CD4-positive, alpha-beta memory T cell (primary cell): ENCODE measurements around the gene SOS1. TPM values are rescaled to one million over a fixed set of nuclear protein-coding genes. Genes with fewer than 3 reads are reported as not detected.

ENCODE experiments used
- CTCF ChIA-PET: fragments of 350-600 bp; sonication (Branson Sonifier 250); formaldehyde crosslinking; loops from one replicate; lab custom pipeline; 2021; ENCODE audit warnings: inconsistent platforms; ENCODE audit not compliant: partially characterized antibody; lab: Charles Lee
- POLR2A ChIA-PET: fragments of 350-600 bp; sonication (Branson Sonifier 250); formaldehyde crosslinking; loops from one replicate; lab custom pipeline; 2021; ENCODE audit not compliant: partially characterized antibody; lab: Charles Lee
- DNase-seq, 5 donors: peaks; one replicate each; pipeline versions ENCODE4 v3.0.0 to v3.0.0-alpha.2; 2020 to 2022; ENCODE audit warnings: mixed read lengths in 1 of 5
- H3K27ac ChIP-seq: one replicate; pipeline ENCODE4 v1.7.0; 2013; ENCODE audit warnings: low read depth, low read length
- H3K27me3 ChIP-seq: 2 replicates; pipeline ENCODE4 v1.7.0; 2013; ENCODE audit warnings: mild to moderate bottlenecking, low read length, moderate library complexity; ENCODE audit not compliant: insufficient read depth
- H3K36me3 ChIP-seq: 2 replicates; pipeline ENCODE4 v1.7.0; 2013; ENCODE audit warnings: mild to moderate bottlenecking, low read length, moderate library complexity; ENCODE audit not compliant: insufficient read depth
- H3K4me1 ChIP-seq: 2 replicates; pipeline ENCODE4 v1.7.0; 2013; ENCODE audit warnings: mild to moderate bottlenecking, low read length, moderate library complexity; ENCODE audit not compliant: insufficient read depth
- H3K4me3 ChIP-seq, 2 donors: one replicate each; pipeline ENCODE4 v1.7.0; 2013; ENCODE audit warnings: low read length in 2 of 2, mild to moderate bottlenecking in 1 of 2
- H3K9me3 ChIP-seq, 2 donors: one replicate each; pipeline ENCODE4 v1.7.0; 2013; ENCODE audit warnings: low read length in 2 of 2, control low read depth in 1 of 2; ENCODE audit not compliant: control insufficient read depth in 1 of 2
- H3K27ac Mint-ChIP-seq, 7 donors: one replicate each; pipeline ENCODE4 v1.8.0; 2020 to 2021; ENCODE audit warnings: mixed read lengths in 7 of 7, mild to moderate bottlenecking in 6 of 7, inconsistent platforms in 3 of 7, moderate library complexity in 3 of 7
- H3K27me3 Mint-ChIP-seq, 2 donors: one replicate each; pipeline ENCODE4 v1.8.0; 2020 to 2021; ENCODE audit warnings: mixed read lengths in 2 of 2
- H3K36me3 Mint-ChIP-seq, 2 donors: one replicate each; pipeline ENCODE4 v1.8.0; 2020 to 2021; ENCODE audit warnings: mixed read lengths in 2 of 2, inconsistent platforms in 1 of 2, mild to moderate bottlenecking in 1 of 2
- H3K4me1 Mint-ChIP-seq, 4 donors: one replicate each; pipeline ENCODE4 v1.8.0; 2020 to 2021; ENCODE audit warnings: mixed read lengths in 4 of 4, mild to moderate bottlenecking in 1 of 4
- H3K4me3 Mint-ChIP-seq, 8 donors: one replicate each; pipeline ENCODE4 v1.8.0; 2020 to 2021; ENCODE audit warnings: mixed read lengths in 8 of 8, mild to moderate bottlenecking in 7 of 8, moderate library complexity in 6 of 8, inconsistent platforms in 3 of 8
- H3K9me3 Mint-ChIP-seq, 8 donors: one replicate each; pipeline ENCODE4 v1.8.0; 2020 to 2021; ENCODE audit warnings: mixed read lengths in 8 of 8, mild to moderate bottlenecking in 5 of 8, inconsistent platforms in 3 of 8, moderate library complexity in 1 of 8
- intact Hi-C: fragments of 100-400 bp; cut with micrococcal nuclease; formaldehyde crosslinking; loops from one replicate; pipeline ENCODE4 v1.15.1; 2023
- polyA plus RNA-seq, 2 donors: library from polyadenylated mRNA; unstranded; fragments of 300-500 nt; fragmentation: Illumina TruSeq; gene quantifications; one replicate each; pipeline ENCODE4 v1.2.3, GENCODE V29; 2021
- total RNA-seq, 2 experiments: library from RNA; stranded (reverse); gene quantifications; one replicate each; pipeline ENCODE4 v1.2.3, GENCODE V29; 2021

The SOS1 gene
- total RNA-seq (100 to 1,000 TPM in 1 of 2 experiments, 10 to 100 TPM in 1; 94.4 to 103 TPM), polyA plus RNA-seq (10 to 100 TPM in 1 of 2 donors, 1 to 10 TPM in 1; 5.7 to 25.6 TPM)

DNA sequence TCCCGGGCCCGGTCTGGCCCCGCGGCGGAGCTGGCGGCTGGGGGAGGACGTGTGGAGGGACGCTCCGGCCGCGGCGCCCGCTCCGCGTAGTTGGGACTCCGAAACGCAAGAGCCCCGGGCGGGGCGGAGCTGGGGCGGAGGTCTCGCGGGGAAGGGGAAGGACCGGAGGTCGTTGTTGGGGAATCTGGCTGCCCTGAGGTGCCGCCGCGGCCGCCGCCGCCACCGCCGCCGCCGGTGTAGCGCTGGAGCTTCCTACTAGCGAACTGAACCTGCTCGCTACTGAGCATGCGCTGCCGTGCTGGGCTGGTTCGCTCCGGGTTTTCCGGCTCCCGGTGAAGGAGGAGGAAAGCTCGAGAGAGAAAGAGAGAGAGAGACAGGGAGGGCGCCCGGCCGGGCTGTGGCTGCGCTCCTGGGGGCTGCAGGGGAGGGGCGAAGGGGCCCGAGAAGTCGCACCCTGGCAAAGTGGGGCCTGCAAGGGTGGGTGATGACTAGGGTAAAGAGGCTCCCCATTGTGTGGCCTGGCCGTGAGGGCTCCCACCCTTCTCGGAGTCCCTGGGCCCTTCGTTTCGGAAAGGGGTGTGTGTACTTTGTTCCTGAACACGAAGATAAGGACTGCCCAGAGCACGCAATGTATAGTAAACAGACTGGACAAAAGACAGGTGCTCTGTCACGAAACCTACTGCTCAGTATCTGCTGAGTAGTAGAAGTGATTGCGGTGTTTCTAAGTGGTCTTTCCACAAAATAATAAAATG, at the start of gene SOS1:
Gene SOS1 (minus strand): TSS at position 281 of the 752 bp plus-strand sequence. CDS start 629 bp downstream, outside the sequence.
- Histone ChIP-seq H3K36me3 (peaks cover 8% of the 10 kb centered on the region), H3K27ac (peak within 1 kb of the TSS; percentile 75), H3K27me3 (no peaks in the 10 kb centered on the region), H3K4me3 (peak within 1 kb of the TSS; percentile 68 to 75), H3K4me1 (peaks cover 67% of the 10 kb centered on the region), H3K9me3 (no peaks in the 10 kb centered on the region)
- Mint-ChIP-seq H3K36me3 (peaks cover 10 to 40% of the 10 kb centered on the region in 2 donors), H3K4me1 (peaks cover 37 to 83% (median 62%) of the 10 kb centered on the region in 4 donors), H3K27ac (peak within 1 kb of the TSS; percentile 97 to 98 (median 97)), H3K4me3 (peak within 1 kb of the TSS; percentile 93 to 99 (median 97)), H3K27me3 (no peaks in the 10 kb centered on the region), H3K9me3 (peaks cover 0 to 3% (median 0%) of the 10 kb centered on the region in 8 donors)
- intact Hi-C loops: loop anchor here (1.0 to 10.0 kb wide), 7 partner anchors 18 to 744 kb away; partner anchors contain the start of genes ATL2, HNRNPLL and SRSF7
- peak; percentile 89 to 94 (median 90) for DNase-seq
- ChIA-PET POLR2A (interaction anchor here (0.5 to 5.4 kb wide), 37 partner anchors 8 to 412 kb away, joined by 3 to 225 read pairs (median 6); partner anchors contain the start of genes CDKL4, MAP4K3 and SRSF7), CTCF (interaction anchor here (0.9 to 13.8 kb wide), 16 partner anchors 8 to 173 kb away, joined by 3 to 271 read pairs (median 6); no protein-coding TSS in a partner anchor)

GRCh38 chr2:39164089-39164488, 43.2 kb upstream of the SOS1 start:
- no peak overlapping the region for H3K27ac Mint-ChIP-seq
- no peak overlapping the region for H3K27ac ChIP-seq
- no peak overlapping the region for H3K4me3 ChIP-seq
- peaks cover 2 to 5% (median 4%) of the 10 kb centered on the region in 4 donors for H3K4me1 Mint-ChIP-seq
- H3K27me3 ChIP-seq: no peaks in the 10 kb centered on the region
- no peaks in the 10 kb centered on the region for H3K9me3 ChIP-seq
- no peaks in the 10 kb centered on the region for H3K36me3 ChIP-seq
- H3K4me3 Mint-ChIP-seq: no peak overlapping the region
- H3K9me3 Mint-ChIP-seq: no peaks in the 10 kb centered on the region
- DNase-seq: no peak
- intact Hi-C loops: no loop called here
- no peaks in the 10 kb centered on the region for H3K4me1 ChIP-seq
- ChIA-PET POLR2A (interaction anchor here (0.9 to 1.0 kb wide), 2 partner anchors 20 to 44 kb away, joined by 3 read pairs; partner anchors contain the start of gene SOS1), CTCF (interaction anchor here (0.9 to 1.4 kb wide), 3 partner anchors 31 to 65 kb away, joined by 3 read pairs; no protein-coding TSS in a partner anchor)
- H3K36me3 Mint-ChIP-seq: no peaks in the 10 kb centered on the region
- H3K27me3 Mint-ChIP-seq: no peaks in the 10 kb centered on the region

GRCh38 chr2:39160982-39161381, 40.1 kb upstream of the SOS1 start:
- intact Hi-C loops: no loop called here
- H3K4me3 ChIP-seq: no peak overlapping the region
- no peaks in the 10 kb centered on the region for H3K27me3 ChIP-seq
- H3K36me3 ChIP-seq: no peaks in the 10 kb centered on the region
- Mint-ChIP-seq H3K4me3 (no peak overlapping the region), H3K4me1 (peaks cover 0 to 4% (median 0%) of the 10 kb centered on the region in 4 donors), H3K27me3 (no peaks in the 10 kb centered on the region), H3K36me3 (no peaks in the 10 kb centered on the region), H3K27ac (no peak overlapping the region), H3K9me3 (no peaks in the 10 kb centered on the region)
- no peaks in the 10 kb centered on the region for H3K9me3 ChIP-seq
- H3K4me1 ChIP-seq: no peaks in the 10 kb centered on the region
- no peak overlapping the region for H3K27ac ChIP-seq
- no peak for DNase-seq
- ChIA-PET CTCF (interaction anchor here (1.7 kb wide), 1 partner anchor 68 kb away, joined by 6 read pairs; no protein-coding TSS in a partner anchor), POLR2A (interaction anchor here (0.6 to 1.1 kb wide), 3 partner anchors 25 to 40 kb away, joined by 3 to 4 read pairs (median 3); partner anchors contain the start of gene SOS1)

DNA sequence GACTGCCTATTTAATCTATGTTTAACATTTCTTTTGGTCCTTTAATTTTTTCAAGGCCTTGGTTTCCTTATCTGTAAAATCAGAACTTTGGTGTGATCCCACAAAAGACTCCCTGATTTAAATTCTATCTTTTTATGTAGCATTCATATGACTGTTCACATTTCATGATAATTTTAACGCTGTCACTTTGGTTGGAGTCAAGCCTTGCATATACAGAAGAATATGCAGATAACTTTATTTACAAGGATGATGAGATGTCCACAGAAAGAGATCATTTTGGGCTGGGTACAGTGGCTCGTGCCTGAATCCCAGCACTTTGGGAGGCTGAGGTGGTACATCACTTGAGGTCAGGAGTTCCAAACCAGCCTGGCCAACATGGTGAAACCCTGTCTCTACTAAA, 38.4 kb upstream of the SOS1 start:
- ChIA-PET CTCF (no interaction called here), POLR2A (no interaction called here)
- Histone ChIP-seq H3K36me3 (no peaks in the 10 kb centered on the region), H3K9me3 (no peaks in the 10 kb centered on the region), H3K27ac (no peak overlapping the region), H3K27me3 (no peaks in the 10 kb centered on the region), H3K4me1 (no peaks in the 10 kb centered on the region), H3K4me3 (no peak overlapping the region)
- Mint-ChIP-seq H3K4me1 (peaks cover 0 to 2% (median 0%) of the 10 kb centered on the region in 4 donors), H3K27ac (no peak overlapping the region), H3K9me3 (no peaks in the 10 kb centered on the region), H3K4me3 (no peak overlapping the region), H3K36me3 (no peaks in the 10 kb centered on the region), H3K27me3 (no peaks in the 10 kb centered on the region)
- intact Hi-C loops: no loop called here
- no peak for DNase-seq

DNA sequence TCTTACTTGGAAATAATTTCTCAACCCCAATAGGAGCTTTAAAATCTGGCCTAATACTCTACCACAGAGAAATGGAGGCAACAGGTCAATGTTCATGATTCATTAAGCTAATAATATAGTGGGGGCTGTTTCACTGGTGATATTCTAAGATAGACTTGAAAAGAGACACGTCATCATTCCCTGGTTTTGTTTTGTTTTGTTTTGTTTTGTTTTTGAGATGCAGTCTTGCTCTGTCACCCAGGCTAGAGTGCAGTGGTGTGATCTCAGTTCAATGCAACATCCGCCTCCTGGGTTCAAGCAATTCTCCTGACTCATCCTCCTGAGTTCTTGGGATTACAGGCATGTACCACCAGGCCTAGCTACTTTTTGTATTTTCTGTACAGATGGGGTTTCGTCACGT, 37.5 kb upstream of the SOS1 start:
- peaks cover 0 to 2% (median 0%) of the 10 kb centered on the region in 4 donors for H3K4me1 Mint-ChIP-seq
- intact Hi-C loops: no loop called here
- no peak overlapping the region for H3K4me3 Mint-ChIP-seq

GRCh38 chr2:39156846-39157245, 36.0 kb upstream of the SOS1 start:
- Histone ChIP-seq H3K4me1 (no peaks in the 10 kb centered on the region), H3K4me3 (no peak overlapping the region), H3K27me3 (no peaks in the 10 kb centered on the region), H3K9me3 (no peaks in the 10 kb centered on the region), H3K36me3 (no peaks in the 10 kb centered on the region), H3K27ac (no peak overlapping the region)
- ChIA-PET POLR2A (no interaction called here), CTCF (no interaction called here)
- Mint-ChIP-seq H3K27ac (no peak overlapping the region), H3K27me3 (no peaks in the 10 kb centered on the region), H3K4me3 (no peak overlapping the region), H3K4me1 (no peaks in the 10 kb centered on the region), H3K9me3 (peaks cover 0 to 2% (median 0%) of the 10 kb centered on the region in 8 donors), H3K36me3 (no peaks in the 10 kb centered on the region)
- intact Hi-C loops: no loop called here
- no peak for DNase-seq

More for the DNA sequence above, 37.5 kb upstream of the SOS1 start:
- Mint-ChIP-seq H3K36me3 (no peaks in the 10 kb centered on the region), H3K9me3 (no peaks in the 10 kb centered on the region), H3K27ac (no peak overlapping the region), H3K27me3 (no peaks in the 10 kb centered on the region)
- DNase-seq: no peak
- POLR2A ChIA-PET: interaction anchor here (1.0 kb wide), 1 partner anchor 59 kb away, joined by 3 read pairs; no protein-coding TSS in a partner anchor
- CTCF ChIA-PET: no interaction called here
- no peaks in the 10 kb centered on the region for H3K27me3 ChIP-seq
- H3K27ac ChIP-seq: no peak overlapping the region
- no peak overlapping the region for H3K4me3 ChIP-seq
- H3K4me1 ChIP-seq: no peaks in the 10 kb centered on the region
- no peaks in the 10 kb centered on the region for H3K36me3 ChIP-seq
- no peaks in the 10 kb centered on the region for H3K9me3 ChIP-seq

DNA sequence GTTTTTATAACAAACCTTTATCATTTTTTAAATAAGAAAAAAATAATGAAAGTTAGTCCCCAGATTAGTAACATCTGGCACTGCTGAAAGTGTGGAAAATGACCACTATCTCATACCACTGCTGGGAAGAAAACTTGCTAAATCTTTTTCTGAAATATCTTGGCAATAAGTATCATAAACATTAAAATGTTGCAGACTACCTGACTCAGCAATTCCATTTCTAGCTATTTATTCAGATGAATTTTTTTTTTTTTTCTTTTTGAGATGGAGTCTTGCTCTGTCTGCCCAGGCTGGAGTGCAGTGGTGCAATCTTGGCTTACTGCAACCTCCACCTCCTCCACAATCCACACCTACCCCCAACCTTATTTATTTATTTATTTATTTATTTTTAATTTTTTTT, 35.3 kb upstream of the SOS1 start:
- ChIA-PET CTCF (interaction anchor here (1.6 kb wide), 1 partner anchor 73 kb away, joined by 11 read pairs; no protein-coding TSS in a partner anchor), POLR2A (interaction anchor here (1.4 to 2.2 kb wide), 2 partner anchors 36 to 74 kb away, joined by 3 to 10 read pairs; partner anchors contain the start of gene SOS1)
- no peaks in the 10 kb centered on the region for H3K4me1 Mint-ChIP-seq
- no peaks in the 10 kb centered on the region for H3K9me3 ChIP-seq
- intact Hi-C loops: no loop called here
- no peaks in the 10 kb centered on the region for H3K27me3 ChIP-seq
- no peak overlapping the region for H3K4me3 Mint-ChIP-seq
- H3K4me3 ChIP-seq: no peak overlapping the region
- no peaks in the 10 kb centered on the region for H3K36me3 Mint-ChIP-seq
- H3K36me3 ChIP-seq: no peaks in the 10 kb centered on the region
- no peaks in the 10 kb centered on the region for H3K27me3 Mint-ChIP-seq
- H3K4me1 ChIP-seq: no peaks in the 10 kb centered on the region
- DNase-seq: no peak
- no peak overlapping the region for H3K27ac Mint-ChIP-seq
- H3K27ac ChIP-seq: no peak overlapping the region
- peaks cover 0 to 2% (median 0%) of the 10 kb centered on the region in 8 donors for H3K9me3 Mint-ChIP-seq
